Hepatocyte (in vitro differentiated cells): ENCODE measurements around the gene BIN1.

Experiments
- EZH2 ChIP-seq: fragments of 200-600 bp; sonication (generic); IDR thresholded peaks from 2 replicates; pipeline ENCODE4 v1.6.1; 2016; ENCODE audit warnings: antibody characterized with exemption, mild to moderate bottlenecking, borderline replicate concordance
- TF ChIP-seq, protein P1 (sequence below): fragments of 200-600 bp; sonication (generic); IDR thresholded peaks from 2 replicates; pipeline ENCODE4 v1.5.1; 2016; ENCODE audit warnings: antibody characterized with exemption, mild to moderate bottlenecking; ENCODE audit not compliant: poor library complexity

DNA sequence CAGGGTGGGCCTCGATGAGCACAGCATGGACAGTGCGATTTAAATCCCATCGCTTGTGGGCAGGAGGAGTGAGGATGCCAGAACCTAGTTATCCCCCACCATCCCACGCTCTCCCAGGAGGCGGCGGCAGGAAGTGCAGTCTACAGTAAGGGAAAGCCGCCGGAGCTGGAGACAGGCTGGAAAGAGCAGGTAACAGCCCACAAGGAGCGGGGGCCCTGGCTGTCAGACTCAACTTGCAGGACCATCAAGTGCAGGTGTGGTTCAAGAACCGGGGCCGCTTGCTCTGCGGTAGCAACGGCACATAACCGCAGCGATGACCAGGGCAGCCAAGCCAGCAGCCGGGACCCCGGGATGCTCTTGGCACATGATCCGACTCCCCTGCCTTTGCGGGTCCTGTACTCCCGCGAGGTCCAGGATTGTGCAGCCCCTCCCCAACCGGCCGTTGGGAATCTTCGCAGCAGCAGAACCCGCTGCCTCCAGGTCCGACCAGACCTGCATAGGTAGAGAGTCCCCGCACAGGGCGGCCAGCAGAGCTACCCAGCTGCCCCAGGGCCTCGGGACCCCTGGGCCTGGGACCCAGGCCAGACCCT, 82.1 kb downstream of the BIN1 start:
- TF ChIP-seq, protein P1, sequence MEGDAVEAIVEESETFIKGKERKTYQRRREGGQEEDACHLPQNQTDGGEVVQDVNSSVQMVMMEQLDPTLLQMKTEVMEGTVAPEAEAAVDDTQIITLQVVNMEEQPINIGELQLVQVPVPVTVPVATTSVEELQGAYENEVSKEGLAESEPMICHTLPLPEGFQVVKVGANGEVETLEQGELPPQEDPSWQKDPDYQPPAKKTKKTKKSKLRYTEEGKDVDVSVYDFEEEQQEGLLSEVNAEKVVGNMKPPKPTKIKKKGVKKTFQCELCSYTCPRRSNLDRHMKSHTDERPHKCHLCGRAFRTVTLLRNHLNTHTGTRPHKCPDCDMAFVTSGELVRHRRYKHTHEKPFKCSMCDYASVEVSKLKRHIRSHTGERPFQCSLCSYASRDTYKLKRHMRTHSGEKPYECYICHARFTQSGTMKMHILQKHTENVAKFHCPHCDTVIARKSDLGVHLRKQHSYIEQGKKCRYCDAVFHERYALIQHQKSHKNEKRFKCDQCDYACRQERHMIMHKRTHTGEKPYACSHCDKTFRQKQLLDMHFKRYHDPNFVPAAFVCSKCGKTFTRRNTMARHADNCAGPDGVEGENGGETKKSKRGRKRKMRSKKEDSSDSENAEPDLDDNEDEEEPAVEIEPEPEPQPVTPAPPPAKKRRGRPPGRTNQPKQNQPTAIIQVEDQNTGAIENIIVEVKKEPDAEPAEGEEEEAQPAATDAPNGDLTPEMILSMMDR, result no peak
- TF ChIP-seq EZH2, result no peak
